GM12891 (cell line): Measurements from ENCODE around the gene TCEANC.

Experiments
- POLR2A ChIP-seq: IDR thresholded peaks from 2 replicates; pipeline ENCODE4 v1.6.1; 2011; ENCODE audit warnings: low read depth, low read length, control low read depth
- POLR2AphosphoS5 ChIP-seq: IDR thresholded peaks from 2 replicates; pipeline ENCODE4 v1.6.1; 2011; ENCODE audit warnings: low read depth, low read length, control low read depth

DNA sequence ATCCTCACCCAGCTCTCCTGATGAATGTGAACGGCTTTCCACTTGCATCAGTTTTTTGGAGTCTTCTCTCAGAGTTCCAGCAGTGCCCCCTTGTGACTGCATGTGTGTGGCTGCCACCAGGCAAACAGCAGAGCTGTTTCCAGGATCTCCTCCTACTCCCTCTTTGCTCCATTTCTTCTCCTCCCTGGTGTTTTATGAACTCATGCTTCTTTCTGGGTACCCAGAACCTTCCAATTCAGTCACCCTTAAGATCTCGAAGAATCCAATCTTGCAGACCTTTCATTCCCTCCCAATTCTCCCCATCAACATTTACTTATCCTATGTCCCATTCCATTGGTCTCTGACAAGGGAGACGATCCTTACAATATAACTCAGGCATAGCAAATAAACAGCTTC lies 6.8 kb upstream of the TCEANC start:
- TF ChIP-seq POLR2A = no peak
- TF ChIP-seq POLR2AphosphoS5 = no peak
